Measurements from ENCODE around the gene ADAMTSL3. TPM values are rescaled to one million over a fixed set of nuclear protein-coding genes. Genes with fewer than 3 reads are reported as not detected.

Gene ADAMTSL3
- total and polyA plus RNA-seq, 2 of the 4 experiments (the other 2 are of a cell fraction), result under 0.01 to 0.02 TPM

- Histone ChIP-seq H3K56ac (ENCODE audit: extremely low read depth, insufficient read depth, low read length) (no peak overlapping the region), H4K20me1 (ENCODE audit: insufficient read depth, low read length) (no peaks in the 10 kb centered on the region), H2BK120ac (ENCODE audit: low read depth, low read length) (no peak overlapping the region), H3K27me3 (ENCODE audit: control insufficient read depth, insufficient read depth, low read length) (peaks cover 18% of the 10 kb centered on the region; the same call in 1 of the 2 replicates), H3K4me1 (ENCODE audit: control insufficient read depth, insufficient read depth, low read length) (no peaks in the 10 kb centered on the region), H4K91ac (ENCODE audit: insufficient read depth, low read depth, low read length) (no peak overlapping the region), H3K4me3 (ENCODE audit: insufficient read depth, low read depth, low read length) (no peak overlapping the region), H2AK5ac (ENCODE audit: low read depth, low read length) (no peak overlapping the region), H2AK9ac (replicated peaks; ENCODE audit: low read depth, low read length, poor library complexity) (no peak overlapping the region), H4K8ac (ENCODE audit: low read depth in 2 of 2, low read length in 2 of 2) (no peak overlapping the region), H3K18ac (ENCODE audit: low read depth, low read length) (no peak overlapping the region), H3K9me3 (ENCODE audit: control insufficient read depth, insufficient read depth, low read length) (peaks cover 11% of the 10 kb centered on the region), H3K4ac (ENCODE audit: low read depth, low read length) (no peak overlapping the region), H3K4me2 (ENCODE audit: low read depth, low read length) (no peak overlapping the region), H2BK20ac (ENCODE audit: low read depth, low read length) (no peak overlapping the region), H3K23ac (ENCODE audit: low read depth, low read length) (no peak overlapping the region), H3K27ac (ENCODE audit: insufficient read depth, low read length) (no peak overlapping the region), H3K9me1 (ENCODE audit: insufficient read depth, low read length) (no peaks in the 10 kb centered on the region), H3K36me3 (ENCODE audit: control insufficient read depth, insufficient read depth, low read length) (no peaks in the 10 kb centered on the region), H2BK5ac (ENCODE audit: low read depth, low read length, poor library complexity, severe bottlenecking) (no peak overlapping the region), H2BK15ac (ENCODE audit: low read depth, low read length) (no peak overlapping the region), H3K9ac (ENCODE audit: low read depth, low read length) (no peak overlapping the region), H2AFZ (replicated peaks; ENCODE audit: low read length, poor library complexity) (no peak overlapping the region), H3K14ac (replicated peaks; ENCODE audit: low read depth, low read length) (no peak overlapping the region), H3K79me1 (ENCODE audit: low read depth in 1 of 2, low read length in 2 of 2) (no peaks in the 10 kb centered on the region), H4K5ac (ENCODE audit: low read depth, low read length) (no peak overlapping the region)
- CTCF ChIA-PET, result interaction anchor here (0.9 kb wide), 1 partner anchor 91 kb away, joined by 4 read pairs; no protein-coding TSS in a partner anchor
- no TSS peak for BruUV-seq (replicated peaks)
- dilution Hi-C loops (cut with HindIII; ENCODE audit: low sequenced_read_pairs, unreplicated experiment) (no loop called here), in situ Hi-C loops (cut with MboI; ENCODE audit: low sequenced_read_pairs) (no loop called here), intact Hi-C loops (cut with micrococcal nuclease) (no loop called here)
- DNase-seq (no peak), ATAC-seq (ENCODE audit: low read depth) (no peak)
- POLR2A ChIA-PET (ENCODE audit: unreplicated experiment), result no interaction called here
- TF ChIP-seq MXI1 (IDR thresholded peaks at IDR 0.05; ENCODE audit: borderline replicate concordance, low read depth, low read length) (no peak), MAFK (IDR thresholded peaks at IDR 0.05; ENCODE audit: low read depth, low read length) (no peak), CHD1 (IDR thresholded peaks at IDR 0.05; ENCODE audit: low read depth, low read length) (no peak), RCOR1 (IDR thresholded peaks at IDR 0.05; ENCODE audit: insufficient replicate concordance, low read length) (no peak), FOS (IDR thresholded peaks at IDR 0.05; ENCODE audit: low read depth, low read length) (no peak), ELK1 (IDR thresholded peaks at IDR 0.05; ENCODE audit: borderline replicate concordance, low read depth, low read length) (no peak), CEBPB (IDR thresholded peaks at IDR 0.05; ENCODE audit: low read depth, low read length) (no peak), USF2 (IDR thresholded peaks at IDR 0.05; ENCODE audit: low read depth, low read length) (no peak), NFE2L2 (IDR thresholded peaks at IDR 0.05; ENCODE audit: low read depth, low read length) (no peak), RFX5 (IDR thresholded peaks at IDR 0.05; ENCODE audit: low read depth, low read length) (no peak), POLR2A (IDR thresholded peaks at IDR 0.05; ENCODE audit: low read depth, low read length) (no peak), SMC3 (IDR thresholded peaks at IDR 0.05; ENCODE audit: low read depth, low read length) (no peak), BHLHE40 (IDR thresholded peaks at IDR 0.05; ENCODE audit: low read depth, low read length) (no peak), RAD21 (IDR thresholded peaks at IDR 0.05; ENCODE audit: low read length) (no peak), MAZ (IDR thresholded peaks at IDR 0.05; ENCODE audit: borderline replicate concordance, low read depth, low read length) (no peak), CTCF (conservative IDR thresholded peaks at IDR 0.05; ENCODE audit: low read depth, low read length) (no peak)
- WGBS, 2 experiments (ENCODE audit: extremely low coverage in 2 of 2, insufficient read length in 1 of 2), result no CpG with 5 or more reads among the region's 10 CpGs
These were observed 3.1 kb downstream of the ADAMTSL3 start for GRCh38 chr15:83656943-83657528.
